Hematopoietic multipotent progenitor cell treated with erythropoietin and hydrocortisone succinate and interleukin-3 and kit ligand, for 4 days (in vitro differentiated cells): ENCODE results near the gene ACSS3.
A peak's percentile ranks its signal among the peaks of the same experiment; 100 is the strongest.
"Not testable (repeated sequence)": the region's sequence is repeated elsewhere in the genome, so short reads cannot be mapped to it uniquely, and the experiment has no call there.

Experiments used
- DNase-seq: peaks from one replicate; pipeline ENCODE4 v3.0.0-alpha.2; 2015

The ACSS3 gene

GRCh38 chr12:81094718-81095360 is 17.0 kb downstream of the ACSS3 start:
- DNase-seq = no peak

- DNase-seq = no peak
Measured at GRCh38 chr12:81095501-81096232, 17.8 kb downstream of the ACSS3 start.

- no peak for DNase-seq
Measured at GRCh38 chr12:81105687-81106086, 27.8 kb downstream of the ACSS3 start.

- DNase-seq = no peak
Measured at GRCh38 chr12:81114226-81114625, 36.3 kb downstream of the ACSS3 start.

- not testable (repeated sequence) for DNase-seq
Measured at GRCh38 chr12:81119069-81119468, 41.2 kb downstream of the ACSS3 start.

GRCh38 chr12:81120961-81121360 is 43.1 kb downstream of the ACSS3 start:
- no peak for DNase-seq

- no peak for DNase-seq
Measured at GRCh38 chr12:81123611-81124010, 45.7 kb downstream of the ACSS3 start.

GRCh38 chr12:81125691-81126090 is 47.8 kb downstream of the ACSS3 start:
- DNase-seq = no peak

GRCh38 chr12:81128930-81129554 is 51.2 kb downstream of the ACSS3 start:
- peak; percentile 62 for DNase-seq

GRCh38 chr12:81136519-81136918 is 58.6 kb downstream of the ACSS3 start:
- no peak for DNase-seq

- no peak for DNase-seq
Measured at GRCh38 chr12:81137801-81138200, 59.9 kb downstream of the ACSS3 start.

- DNase-seq = no peak
Measured at GRCh38 chr12:81141217-81141616, 63.3 kb downstream of the ACSS3 start.

- no peak for DNase-seq
Measured at GRCh38 chr12:81143057-81143456, 65.2 kb downstream of the ACSS3 start.

- no peak for DNase-seq
Measured at GRCh38 chr12:81146228-81147225, 68.6 kb downstream of the ACSS3 start.

GRCh38 chr12:81147292-81147919 is 69.5 kb downstream of the ACSS3 start:
- no peak for DNase-seq

GRCh38 chr12:81150382-81150781 is 72.5 kb downstream of the ACSS3 start:
- no peak for DNase-seq

GRCh38 chr12:81159856-81160255 is 82.0 kb downstream of the ACSS3 start:
- no peak for DNase-seq

- DNase-seq = no peak
Measured at GRCh38 chr12:81161680-81162079, 83.8 kb downstream of the ACSS3 start.

GRCh38 chr12:81162391-81163136 is 84.7 kb downstream of the ACSS3 start:
- DNase-seq = no peak

- no peak for DNase-seq
Measured at GRCh38 chr12:81164827-81165226, 86.9 kb downstream of the ACSS3 start.

- no peak for DNase-seq
Measured at GRCh38 chr12:81166790-81167189, 88.9 kb downstream of the ACSS3 start.

GRCh38 chr12:81167694-81168093 is 89.8 kb downstream of the ACSS3 start:
- DNase-seq = no peak
